ENCODE results near the gene POMT1. TPM values are rescaled to one million over a fixed set of nuclear protein-coding genes. Genes with fewer than 3 reads are reported as not detected.
"Not testable (repeated sequence)": the region's sequence is repeated elsewhere in the genome, so short reads cannot be mapped to it uniquely, and the experiment has no call there.

POMT1 gene
- total RNA-seq, 1 experiment from 2014 or later: 39.6 TPM

GRCh38 chr9:131511880-131512279 is 9.2 kb downstream of the POMT1 start:
- CTCF ChIA-PET: interaction anchor here (0.5 kb wide), 1 partner anchor 343 kb away, joined by 6 read pairs; no protein-coding TSS in a partner anchor
- TF ChIP-seq EZH2 (IDR thresholded peaks at IDR 0.05; ENCODE audit: borderline replicate concordance, low read depth, low read length, poor library complexity, severe bottlenecking): no peak
- no peak for TF ChIP-seq CTCF (conservative IDR thresholded peaks at IDR 0.05; ENCODE audit: low read depth, low read length)
- H3K4me1 ChIP-seq (ENCODE audit: insufficient read depth, low read length, poor library complexity, severe bottlenecking): no peaks in the 10 kb centered on the region
- H3K27me3 ChIP-seq (replicated peaks; ENCODE audit: insufficient read depth, low read depth, low read length, poor library complexity): no peaks in the 10 kb centered on the region
- H3K4me3 ChIP-seq (ENCODE audit: low read depth, low read length, poor library complexity, severe bottlenecking): no peak overlapping the region
- BruUV-seq (replicated peaks): no TSS peak
- intact Hi-C loops (cut with micrococcal nuclease; ENCODE audit: unreplicated experiment): no loop called here
- no peak for DNase-seq (ENCODE audit: low spot score)
- no peaks in the 10 kb centered on the region for H3K9me3 ChIP-seq (ENCODE audit: low read depth, low read length, poor library complexity, severe bottlenecking)
- peaks cover 39% of the 10 kb centered on the region for H3K36me3 ChIP-seq (ENCODE audit: insufficient read depth, low read length, poor library complexity, severe bottlenecking)
- POLR2A ChIA-PET (ENCODE audit: low non-redundant PET): no interaction called here
- H3K27ac ChIP-seq (ENCODE audit: low read depth, low read length, poor library complexity, severe bottlenecking): no peak overlapping the region

- no peaks in the 10 kb centered on the region for H3K4me1 ChIP-seq (ENCODE audit: insufficient read depth, low read length, poor library complexity, severe bottlenecking)
- TF ChIP-seq CTCF (conservative IDR thresholded peaks at IDR 0.05; ENCODE audit: low read depth, low read length): no peak
- no peak for TF ChIP-seq EZH2 (IDR thresholded peaks at IDR 0.05; ENCODE audit: borderline replicate concordance, low read depth, low read length, poor library complexity, severe bottlenecking)
- H3K27ac ChIP-seq (ENCODE audit: low read depth, low read length, poor library complexity, severe bottlenecking): no peak overlapping the region
- no TSS peak for BruUV-seq (replicated peaks)
- DNase-seq (ENCODE audit: low spot score): no peak
- no peak overlapping the region for H3K4me3 ChIP-seq (ENCODE audit: low read depth, low read length, poor library complexity, severe bottlenecking)
- intact Hi-C loops (cut with micrococcal nuclease; ENCODE audit: unreplicated experiment): no loop called here
- H3K9me3 ChIP-seq (ENCODE audit: low read depth, low read length, poor library complexity, severe bottlenecking): no peaks in the 10 kb centered on the region
- no peaks in the 10 kb centered on the region for H3K27me3 ChIP-seq (replicated peaks; ENCODE audit: insufficient read depth, low read depth, low read length, poor library complexity)
- ChIA-PET POLR2A (ENCODE audit: low non-redundant PET) (no interaction called here), CTCF (no interaction called here)
- peaks cover 46% of the 10 kb centered on the region for H3K36me3 ChIP-seq (ENCODE audit: insufficient read depth, low read length, poor library complexity, severe bottlenecking)
Observed at GRCh38 chr9:131513177-131513576, 10.5 kb downstream of the POMT1 start.

GRCh38 chr9:131515559-131516031 is 12.9 kb downstream of the POMT1 start:
- H3K27me3 ChIP-seq (replicated peaks; ENCODE audit: insufficient read depth, low read depth, low read length, poor library complexity); DNase-seq (ENCODE audit: low spot score); H3K4me3 ChIP-seq (ENCODE audit: low read depth, low read length, poor library complexity, severe bottlenecking); H3K4me1 ChIP-seq (ENCODE audit: insufficient read depth, low read length, poor library complexity, severe bottlenecking); intact Hi-C loops (cut with micrococcal nuclease; ENCODE audit: unreplicated experiment); H3K27ac ChIP-seq (ENCODE audit: low read depth, low read length, poor library complexity, severe bottlenecking); BruUV-seq (replicated peaks); H3K9me3 ChIP-seq (ENCODE audit: low read depth, low read length, poor library complexity, severe bottlenecking); CTCF ChIA-PET; POLR2A ChIA-PET (ENCODE audit: low non-redundant PET): not testable (repeated sequence)
- H3K36me3 ChIP-seq (ENCODE audit: insufficient read depth, low read length, poor library complexity, severe bottlenecking): peaks cover 61% of the 10 kb centered on the region

GRCh38 chr9:131516100-131516499 is 13.4 kb downstream of the POMT1 start:
- peaks cover 61% of the 10 kb centered on the region for H3K36me3 ChIP-seq (ENCODE audit: insufficient read depth, low read length, poor library complexity, severe bottlenecking)
- H3K27ac ChIP-seq (ENCODE audit: low read depth, low read length, poor library complexity, severe bottlenecking): no peak overlapping the region
- BruUV-seq (replicated peaks): no TSS peak
- H3K9me3 ChIP-seq (ENCODE audit: low read depth, low read length, poor library complexity, severe bottlenecking): no peaks in the 10 kb centered on the region
- intact Hi-C loops (cut with micrococcal nuclease; ENCODE audit: unreplicated experiment): no loop called here
- POLR2A ChIA-PET (ENCODE audit: low non-redundant PET): no interaction called here
- H3K27me3 ChIP-seq (replicated peaks; ENCODE audit: insufficient read depth, low read depth, low read length, poor library complexity): no peaks in the 10 kb centered on the region
- no peak overlapping the region for H3K4me3 ChIP-seq (ENCODE audit: low read depth, low read length, poor library complexity, severe bottlenecking)
- H3K4me1 ChIP-seq (ENCODE audit: insufficient read depth, low read length, poor library complexity, severe bottlenecking): no peaks in the 10 kb centered on the region
- CTCF ChIA-PET: no interaction called here
- TF ChIP-seq CTCF (conservative IDR thresholded peaks at IDR 0.05; ENCODE audit: low read depth, low read length) (no peak), EZH2 (IDR thresholded peaks at IDR 0.05; ENCODE audit: borderline replicate concordance, low read depth, low read length, poor library complexity, severe bottlenecking) (no peak)
- DNase-seq (ENCODE audit: low spot score): no peak

Measured in A673 (cell line).